IMR-90 (cell line): ENCODE data around the gene MNT. TPM values are rescaled to one million over a fixed set of nuclear protein-coding genes. Genes with fewer than 3 reads are reported as not detected.

Experiments
- ATAC-seq: fragments of 200-7000 bp; cut with Tn5 transposase; 2 replicates; pipeline ENCODE4 v1.9.1; 2020; ENCODE audit warnings: low read depth, mild to moderate bottlenecking, moderate library complexity
- BruUV-seq: library from RNA; stranded (reverse); fragments of 400-500 nt; replicated peaks from 2 replicates; lab custom pipeline; 2021; lab: Mats Ljungman, UMichigan
- CTCF ChIA-PET: fragments of 300-600 bp; formaldehyde crosslinking; extraction: SDS; loops from one replicate; lab custom pipeline; 2021; ENCODE audit warnings: antibody characterized with exemption; lab: Yijun Ruan, JAX
- POLR2A ChIA-PET: fragments of 300-600 bp; sonication (Branson Sonifier 250); formaldehyde crosslinking; loops from one replicate; lab custom pipeline; 2022; ENCODE audit warnings: antibody characterized with exemption; ENCODE audit not compliant: unreplicated experiment; lab: Charles Lee
- DNase-seq: peaks from one replicate; pipeline ENCODE4 v3.0.0; 2013
- H2AFZ ChIP-seq: replicated peaks from 2 replicates; pipeline ENCODE3; 2013; ENCODE audit warnings: low read length, mild to moderate bottlenecking; ENCODE audit not compliant: poor library complexity
- H2AK5ac ChIP-seq: 2 replicates; pipeline ENCODE4 v1.6.1; 2013; ENCODE audit warnings: low read depth, low read length, inconsistent platforms
- H2AK9ac ChIP-seq: replicated peaks from 2 replicates; pipeline ENCODE3; 2013; ENCODE audit warnings: mild to moderate bottlenecking, low read depth, low read length, moderate library complexity; ENCODE audit not compliant: poor library complexity
- H2BK120ac ChIP-seq: 2 replicates; pipeline ENCODE4 v1.6.1; 2013; ENCODE audit warnings: low read depth, low read length, inconsistent platforms
- H2BK15ac ChIP-seq: 3 replicates; pipeline ENCODE4 v1.6.1; 2013; ENCODE audit warnings: low read depth, low read length, inconsistent platforms
- H2BK20ac ChIP-seq: 2 replicates; pipeline ENCODE4 v1.6.1; 2013; ENCODE audit warnings: low read depth, mild to moderate bottlenecking, inconsistent platforms, low read length, moderate library complexity
- H2BK5ac ChIP-seq: 2 replicates; pipeline ENCODE4 v1.6.1; 2013; ENCODE audit warnings: mild to moderate bottlenecking, low read depth, low read length, inconsistent platforms; ENCODE audit not compliant: poor library complexity, severe bottlenecking
- H3K14ac ChIP-seq: replicated peaks from 2 replicates; pipeline ENCODE4 v1.6.1; 2013; ENCODE audit warnings: low read depth, low read length, inconsistent platforms
- H3K18ac ChIP-seq: 2 replicates; pipeline ENCODE4 v1.6.1; 2013; ENCODE audit warnings: low read depth, low read length, control low read depth
- H3K23ac ChIP-seq: 2 replicates; pipeline ENCODE4 v1.6.1; 2013; ENCODE audit warnings: low read depth, low read length, inconsistent platforms
- H3K27ac ChIP-seq: 2 replicates; pipeline ENCODE4 v1.5.1; 2013; ENCODE audit warnings: mild to moderate bottlenecking, control low read depth, low read length; ENCODE audit not compliant: insufficient read depth
- H3K27me3 ChIP-seq: 2 replicates; pipeline ENCODE4 v1.6.1; 2013; ENCODE audit warnings: low read length; ENCODE audit not compliant: control insufficient read depth, insufficient read depth
- H3K36me3 ChIP-seq: 2 replicates; pipeline ENCODE4 v1.6.1; 2013; ENCODE audit warnings: low read length, mixed read lengths; ENCODE audit not compliant: control insufficient read depth, insufficient read depth
- H3K4ac ChIP-seq: 2 replicates; pipeline ENCODE4 v1.6.1; 2013; ENCODE audit warnings: low read depth, low read length, inconsistent platforms
- H3K4me1 ChIP-seq: 2 replicates; pipeline ENCODE4 v1.6.1; 2013; ENCODE audit warnings: low read length, mixed read lengths; ENCODE audit not compliant: control insufficient read depth, insufficient read depth
- H3K4me2 ChIP-seq: 2 replicates; pipeline ENCODE4 v1.6.1; 2013; ENCODE audit warnings: low read depth, mild to moderate bottlenecking, control low read depth, low read length, moderate library complexity
- H3K4me3 ChIP-seq: 2 replicates; pipeline ENCODE4 v1.5.1; 2013; ENCODE audit warnings: low read depth, mild to moderate bottlenecking, control low read depth, low read length, moderate library complexity; ENCODE audit not compliant: insufficient read depth
- H3K56ac ChIP-seq: 2 replicates; pipeline ENCODE4 v1.6.1; 2013; ENCODE audit warnings: low read length, inconsistent platforms; ENCODE audit not compliant: insufficient read depth; ENCODE audit errors: extremely low read depth
- H3K79me1 ChIP-seq, 2 experiments: 2 replicates each; pipeline ENCODE4 v1.6.1; 2013; ENCODE audit warnings: low read length in 2 of 2, inconsistent platforms in 1 of 2, low read depth in 1 of 2
- H3K9ac ChIP-seq: 2 replicates; pipeline ENCODE4 v1.6.1; 2013; ENCODE audit warnings: low read depth, low read length, control low read depth
- H3K9me1 ChIP-seq: 2 replicates; pipeline ENCODE4 v1.6.1; 2013; ENCODE audit warnings: low read length, inconsistent platforms; ENCODE audit not compliant: insufficient read depth
- H3K9me3 ChIP-seq: 2 replicates; pipeline ENCODE4 v1.6.1; 2013; ENCODE audit warnings: low read length; ENCODE audit not compliant: control insufficient read depth, insufficient read depth
- H4K20me1 ChIP-seq: 2 replicates; pipeline ENCODE4 v1.6.1; 2013; ENCODE audit warnings: low read length, inconsistent platforms; ENCODE audit not compliant: insufficient read depth
- H4K5ac ChIP-seq: 2 replicates; pipeline ENCODE4 v1.6.1; 2013; ENCODE audit warnings: mild to moderate bottlenecking, low read depth, low read length, control low read depth
- H4K8ac ChIP-seq, 2 experiments: 2 replicates each; pipeline ENCODE4 v1.6.1; 2013; ENCODE audit warnings: low read depth in 2 of 2, low read length in 2 of 2, control low read depth in 1 of 2, inconsistent platforms in 1 of 2
- H4K91ac ChIP-seq: 2 replicates; pipeline ENCODE4 v1.6.1; 2013; ENCODE audit warnings: low read depth, low read length, inconsistent platforms; ENCODE audit not compliant: insufficient read depth
- CEBPB ChIP-seq: IDR thresholded peaks from 2 replicates; pipeline ENCODE4 v1.6.1; 2012; ENCODE audit warnings: low read depth, low read length, improper control_type of control experiment
- CHD1 ChIP-seq: IDR thresholded peaks from 2 replicates; pipeline ENCODE4 v1.6.1; 2012; ENCODE audit warnings: low read depth, low read length, improper control_type of control experiment
- MAZ ChIP-seq: IDR thresholded peaks from 2 replicates; pipeline ENCODE4 v1.6.1; 2012; ENCODE audit warnings: low read depth, mild to moderate bottlenecking, low read length, improper control_type of control experiment, moderate library complexity, borderline replicate concordance
- MXI1 ChIP-seq: IDR thresholded peaks from 2 replicates; pipeline ENCODE4 v1.6.1; 2012; ENCODE audit warnings: low read depth, mild to moderate bottlenecking, low read length, moderate library complexity, borderline replicate concordance
- POLR2A ChIP-seq: IDR thresholded peaks from 2 replicates; pipeline ENCODE4 v1.6.1; 2012; ENCODE audit warnings: mild to moderate bottlenecking, low read depth, low read length
- RAD21 ChIP-seq: IDR thresholded peaks from 2 replicates; pipeline ENCODE4 v1.6.1; 2012; ENCODE audit warnings: low read length, improper control_type of control experiment
- RCOR1 ChIP-seq: IDR thresholded peaks from 2 replicates; pipeline ENCODE4 v1.6.1; 2012; ENCODE audit warnings: mild to moderate bottlenecking, low read length, improper control_type of control experiment; ENCODE audit not compliant: insufficient replicate concordance
- SMC3 ChIP-seq: fragments of 150-350 bp; IDR thresholded peaks from 2 replicates; pipeline ENCODE4 v1.6.1; 2016; ENCODE audit warnings: low read depth, mild to moderate bottlenecking, antibody characterized with exemption, low read length, moderate library complexity
- WGBS, 2 experiments: methylation state at CpG; one replicate each; pipeline versions ENCODE4 v1.1.5 to v1.1.7; 2013; ENCODE audit warnings: missing lambda C conversion rate in 2 of 2; ENCODE audit not compliant: insufficient read length in 1 of 2; ENCODE audit errors: extremely low coverage in 2 of 2; 5-methylcytosine and 5-hydroxymethylcytosine counted together
- dilution Hi-C: fragments of 300-500 bp; cut with HindIII; formaldehyde crosslinking; loops from one replicate; pipeline ENCODE4 v1.14.3; 2018; ENCODE audit warnings: low sequenced_read_pairs; ENCODE audit not compliant: unreplicated experiment
- in situ Hi-C: fragments of 300-500 bp; cut with MboI; formaldehyde crosslinking; loops from 3 replicates; pipeline ENCODE4 v1.14.3; 2019; ENCODE audit warnings: low sequenced_read_pairs, inconsistent platforms, mixed read lengths
- intact Hi-C: fragments of 100-400 bp; cut with micrococcal nuclease; formaldehyde crosslinking; loops from 2 replicates; pipeline ENCODE4 v1.10.0; 2022
- polyA plus RNA-seq, 3 experiments: library from polyadenylated mRNA; depleted of rRNA; stranded (reverse); fragments of >200 nt; gene quantifications; 2 replicates each; pipeline ENCODE4 v1.2.3, GENCODE V29; 2012; ENCODE audit warnings: low replicate concordance in 1 of 3
- total RNA-seq: library from RNA; depleted of rRNA; stranded (reverse); fragments of >200 nt; gene quantifications from 2 replicates; pipeline ENCODE4 v1.2.3, GENCODE V29; 2012
- TF ChIP-seq, protein P1 (sequence below): conservative IDR thresholded peaks from 2 replicates; pipeline ENCODE4 v1.5.1; 2012; ENCODE audit warnings: mild to moderate bottlenecking, low read depth, low read length, improper control_type of control experiment
- TF ChIP-seq, protein P2 (sequence below): fragments of 150-350 bp; IDR thresholded peaks from 2 replicates; pipeline ENCODE4 v1.6.1; 2017; ENCODE audit warnings: mild to moderate bottlenecking, antibody characterized with exemption, low read length, low read depth

MNT gene
- total and polyA plus RNA-seq, 2 of the 4 experiments (the other 2 are of a cell fraction), result 1.4 to 8.3 TPM

DNA sequence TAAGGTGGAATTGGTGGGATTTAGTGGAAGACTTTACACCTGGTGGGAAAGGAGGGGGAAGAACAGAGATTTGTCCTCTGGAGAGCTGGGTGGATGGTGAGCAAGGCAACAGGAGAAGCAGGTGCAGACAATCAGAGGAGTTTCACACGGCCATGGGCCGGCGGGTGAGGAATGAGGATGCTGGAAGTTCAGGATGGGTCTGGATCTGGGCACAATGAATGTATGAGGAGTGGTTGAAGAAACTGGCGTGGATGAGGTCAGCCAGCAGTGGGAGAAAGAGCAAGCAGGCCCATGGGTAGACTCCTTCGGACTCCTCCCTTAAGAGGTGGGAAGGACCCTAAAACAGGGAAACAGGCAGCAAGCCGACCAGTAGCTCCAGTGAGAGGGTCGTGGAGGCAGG, 10.1 kb upstream of the MNT start:
- H3K9me3 ChIP-seq, result no peaks in the 10 kb centered on the region
- no peak overlapping the region for H2BK5ac ChIP-seq
- H2AK9ac ChIP-seq, result no peak overlapping the region
- no peak overlapping the region for H3K4me3 ChIP-seq
- H3K14ac ChIP-seq, result no peak overlapping the region
- intact Hi-C loops (no loop called here), in situ Hi-C loops (loop anchor here (5.0 kb wide), 1 partner anchor 34 kb away; no protein-coding TSS in a partner anchor), dilution Hi-C loops (no loop called here)
- H3K27me3 ChIP-seq, result no peaks in the 10 kb centered on the region
- no peaks in the 10 kb centered on the region for H4K20me1 ChIP-seq
- no peak overlapping the region for H2AFZ ChIP-seq
- no peak overlapping the region for H3K4ac ChIP-seq
- H3K23ac ChIP-seq, result no peak overlapping the region
- WGBS, 2 experiments, result 90% methylated on average over 3 of the region's 7 CpGs; no CpG with 5 or more reads in 1 of the 2 experiments
- POLR2A ChIA-PET, result no interaction called here
- H3K36me3 ChIP-seq, result peaks cover 9% of the 10 kb centered on the region
- no peak overlapping the region for H3K4me2 ChIP-seq
- CTCF ChIA-PET, result interaction anchor here (1.5 kb wide), 1 partner anchor 29 kb away, joined by 4 read pairs; no protein-coding TSS in a partner anchor
- no peak overlapping the region for H2AK5ac ChIP-seq
- peaks cover 11% of the 10 kb centered on the region for H3K9me1 ChIP-seq
- peaks cover 19% of the 10 kb centered on the region for H3K4me1 ChIP-seq
- ATAC-seq, result no peak
- no peak overlapping the region for H3K56ac ChIP-seq
- no peak overlapping the region for H4K8ac ChIP-seq
- no peak overlapping the region for H3K9ac ChIP-seq
- BruUV-seq, result no TSS peak
- no peak for TF ChIP-seq RAD21
- no peak for TF ChIP-seq MAZ
- no peak for TF ChIP-seq RCOR1
- no peak for TF ChIP-seq CHD1
- TF ChIP-seq, protein P1, sequence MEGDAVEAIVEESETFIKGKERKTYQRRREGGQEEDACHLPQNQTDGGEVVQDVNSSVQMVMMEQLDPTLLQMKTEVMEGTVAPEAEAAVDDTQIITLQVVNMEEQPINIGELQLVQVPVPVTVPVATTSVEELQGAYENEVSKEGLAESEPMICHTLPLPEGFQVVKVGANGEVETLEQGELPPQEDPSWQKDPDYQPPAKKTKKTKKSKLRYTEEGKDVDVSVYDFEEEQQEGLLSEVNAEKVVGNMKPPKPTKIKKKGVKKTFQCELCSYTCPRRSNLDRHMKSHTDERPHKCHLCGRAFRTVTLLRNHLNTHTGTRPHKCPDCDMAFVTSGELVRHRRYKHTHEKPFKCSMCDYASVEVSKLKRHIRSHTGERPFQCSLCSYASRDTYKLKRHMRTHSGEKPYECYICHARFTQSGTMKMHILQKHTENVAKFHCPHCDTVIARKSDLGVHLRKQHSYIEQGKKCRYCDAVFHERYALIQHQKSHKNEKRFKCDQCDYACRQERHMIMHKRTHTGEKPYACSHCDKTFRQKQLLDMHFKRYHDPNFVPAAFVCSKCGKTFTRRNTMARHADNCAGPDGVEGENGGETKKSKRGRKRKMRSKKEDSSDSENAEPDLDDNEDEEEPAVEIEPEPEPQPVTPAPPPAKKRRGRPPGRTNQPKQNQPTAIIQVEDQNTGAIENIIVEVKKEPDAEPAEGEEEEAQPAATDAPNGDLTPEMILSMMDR, result no peak
- TF ChIP-seq, protein P2, sequence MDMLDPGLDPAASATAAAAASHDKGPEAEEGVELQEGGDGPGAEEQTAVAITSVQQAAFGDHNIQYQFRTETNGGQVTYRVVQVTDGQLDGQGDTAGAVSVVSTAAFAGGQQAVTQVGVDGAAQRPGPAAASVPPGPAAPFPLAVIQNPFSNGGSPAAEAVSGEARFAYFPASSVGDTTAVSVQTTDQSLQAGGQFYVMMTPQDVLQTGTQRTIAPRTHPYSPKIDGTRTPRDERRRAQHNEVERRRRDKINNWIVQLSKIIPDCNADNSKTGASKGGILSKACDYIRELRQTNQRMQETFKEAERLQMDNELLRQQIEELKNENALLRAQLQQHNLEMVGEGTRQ, result no peak
- no peak for TF ChIP-seq CEBPB
- no peak for TF ChIP-seq SMC3
- TF ChIP-seq POLR2A, result no peak
- TF ChIP-seq MXI1, result no peak
- no peak overlapping the region for H3K18ac ChIP-seq
- peaks cover 0 to 10% of the 10 kb centered on the region in 2 experiments; a peak in 2 of 4 replicates for H3K79me1 ChIP-seq
- no peak overlapping the region; the same call in 1 of the 2 replicates for H2BK20ac ChIP-seq
- H2BK15ac ChIP-seq, result no peak overlapping the region
- no peak overlapping the region for H2BK120ac ChIP-seq
- H4K91ac ChIP-seq, result no peak overlapping the region
- no peak overlapping the region for H4K5ac ChIP-seq
- no peak for DNase-seq
- H3K27ac ChIP-seq, result no peak overlapping the region
